Activated T-cell treated with anti-CD3 and anti-CD28 coated beads for 4 hours (primary cell): ENCODE measurements around the gene ZNF487.
"Not testable (repeated sequence)": the region's sequence is repeated elsewhere in the genome, so short reads cannot be mapped to it uniquely, and the experiment has no call there.

Experiments
- DNase-seq: peaks from one replicate; pipeline ENCODE4 v3.0.0-alpha.2; 2020

Gene ZNF487

GRCh38 chr10:43436291-43437140, at the start of gene ZNF487:
Gene ZNF487 (plus strand): TSS chr10:43437111. CDS start chr10:43475814, 38,703 bp downstream.
- DNase-seq: peak; percentile 73

GRCh38 chr10:43387678-43388032, 49.3 kb upstream of the ZNF487 start:
- DNase-seq: no peak

GRCh38 chr10:43389867-43390266, 47.0 kb upstream of the ZNF487 start:
- DNase-seq: no peak

- DNase-seq: no peak
Measured at GRCh38 chr10:43390333-43390732, 46.6 kb upstream of the ZNF487 start.

- DNase-seq: no peak
Measured at GRCh38 chr10:43390759-43391158, 46.2 kb upstream of the ZNF487 start.

- no peak for DNase-seq
Measured at GRCh38 chr10:43391496-43391895, 45.4 kb upstream of the ZNF487 start.

- DNase-seq: no peak
Measured at GRCh38 chr10:43392748-43393147, 44.2 kb upstream of the ZNF487 start.

- DNase-seq: not testable (repeated sequence)
Measured at GRCh38 chr10:43393186-43393585, 43.7 kb upstream of the ZNF487 start.

- DNase-seq: no peak
Measured at GRCh38 chr10:43393606-43394360, 43.1 kb upstream of the ZNF487 start.

- no peak for DNase-seq
Measured at GRCh38 chr10:43394868-43395267, 42.0 kb upstream of the ZNF487 start.

- no peak for DNase-seq
Measured at GRCh38 chr10:43395571-43396060, 41.3 kb upstream of the ZNF487 start.

GRCh38 chr10:43396061-43396927, 40.6 kb upstream of the ZNF487 start:
- DNase-seq: peak; percentile 43

- peak; percentile 36 for DNase-seq
Measured at GRCh38 chr10:43396928-43397624, 39.8 kb upstream of the ZNF487 start.

GRCh38 chr10:43398939-43399319, 38.0 kb upstream of the ZNF487 start:
- no peak for DNase-seq

GRCh38 chr10:43399320-43400310, 37.3 kb upstream of the ZNF487 start:
- DNase-seq: no peak

- no peak for DNase-seq
Measured at GRCh38 chr10:43401627-43402026, 35.3 kb upstream of the ZNF487 start.

GRCh38 chr10:43402176-43402575, 34.7 kb upstream of the ZNF487 start:
- DNase-seq: no peak

- no peak for DNase-seq
Measured at GRCh38 chr10:43402880-43403452, 33.9 kb upstream of the ZNF487 start.

- DNase-seq: no peak
Measured at GRCh38 chr10:43403911-43404703, 32.8 kb upstream of the ZNF487 start.

- DNase-seq: no peak
Measured at GRCh38 chr10:43404704-43405084, 32.2 kb upstream of the ZNF487 start.
